ENCODE measurements around the gene COL5A2. TPM values are rescaled to one million over a fixed set of nuclear protein-coding genes. Genes with fewer than 3 reads are reported as not detected.

The COL5A2 gene
- 10 to 100 TPM in 5 of 6 donors, 1 to 10 TPM in 1; 9.0 to 42.7 (median 26.8) TPM for total RNA-seq

GRCh38 chr2:189179570-189179950, at the start of gene COL5A2:
Gene COL5A2, minus strand, starts transcription at chr2:189179761. Its CDS starts 157 bp downstream, at chr2:189179604.
- Histone ChIP-seq H3K27ac (peak within 1 kb of the TSS; percentile 14 to 64 (median 54)), H3K36me3 (no peaks in the 10 kb centered on the region), H3K9me3 (no peaks in the 10 kb centered on the region), H3K27me3 (no peaks in the 10 kb centered on the region), H3K4me3 (peak within 1 kb of the TSS; percentile 28 to 49 (median 38)), H3K4me1 (no peaks in the 10 kb centered on the region)
- WGBS, 2 donors, result 18 to 20% methylated on average over 6 of the region's 6 CpGs
- no peak for TF ChIP-seq EP300 (IDR thresholded peaks at IDR 0.05)
- peak in 1 of 2 donors; percentile 42 for TF ChIP-seq POLR2AphosphoS5 (IDR thresholded peaks at IDR 0.05)
- DNase-seq, result no peak
- peak in 1 of 2 donors; percentile 89 for ATAC-seq (ENCODE audit: low FRiP score in 2 of 2)

GRCh38 chr2:189226017-189226416, 46.5 kb upstream of the COL5A2 start:
- TF ChIP-seq CTCF (IDR thresholded peaks at IDR 0.05) (no peak), POLR2A (IDR thresholded peaks at IDR 0.05) (no peak), EP300 (IDR thresholded peaks at IDR 0.05) (no peak), POLR2AphosphoS5 (IDR thresholded peaks at IDR 0.05) (no peak)
- DNase-seq (no peak), ATAC-seq (ENCODE audit: low FRiP score in 2 of 2) (no peak)
- Histone ChIP-seq H3K4me1 (peaks cover 0 to 6% (median 2%) of the 10 kb centered on the region in 4 donors), H3K27me3 (no peaks in the 10 kb centered on the region), H3K4me3 (no peak overlapping the region), H3K9me3 (no peaks in the 10 kb centered on the region), H3K27ac (no peak overlapping the region), H3K36me3 (no peaks in the 10 kb centered on the region)
- WGBS, 2 donors, result 82 to 90% methylated on average over 1 of the region's 1 CpG

GRCh38 chr2:189225032-189225431, 45.5 kb upstream of the COL5A2 start:
- no peak for ATAC-seq (ENCODE audit: low FRiP score in 2 of 2)
- Histone ChIP-seq H3K4me3 (no peak overlapping the region), H3K27me3 (no peaks in the 10 kb centered on the region), H3K36me3 (no peaks in the 10 kb centered on the region), H3K4me1 (peaks cover 0 to 6% (median 2%) of the 10 kb centered on the region in 4 donors), H3K9me3 (no peaks in the 10 kb centered on the region), H3K27ac (no peak overlapping the region)
- no peak for TF ChIP-seq POLR2A (IDR thresholded peaks at IDR 0.05)
- TF ChIP-seq CTCF (IDR thresholded peaks at IDR 0.05), result no peak
- TF ChIP-seq POLR2AphosphoS5 (IDR thresholded peaks at IDR 0.05), result no peak
- DNase-seq, result no peak
- WGBS, 2 donors, result 81 to 90% methylated on average over 2 of the region's 2 CpGs

- H3K4me3 ChIP-seq, result no peak overlapping the region
- WGBS, 2 donors, result 47 to 50% methylated on average over 4 of the region's 4 CpGs
- no peaks in the 10 kb centered on the region for H3K36me3 ChIP-seq
- H3K27ac ChIP-seq, result no peak overlapping the region
- H3K9me3 ChIP-seq, result no peaks in the 10 kb centered on the region
- H3K4me1 ChIP-seq, result peaks cover 0 to 6% (median 2%) of the 10 kb centered on the region in 4 donors
- H3K27me3 ChIP-seq, result no peaks in the 10 kb centered on the region
- TF ChIP-seq POLR2AphosphoS5 (IDR thresholded peaks at IDR 0.05) (no peak), EP300 (IDR thresholded peaks at IDR 0.05) (no peak)
- peak in 1 of 2 donors; percentile 81 for DNase-seq
- peak; percentile 67 to 71 for ATAC-seq (ENCODE audit: low FRiP score in 2 of 2)
These were observed 43.0 kb upstream of the COL5A2 start for GRCh38 chr2:189222468-189223105.

- Histone ChIP-seq H3K9me3 (no peaks in the 10 kb centered on the region), H3K27ac (no peak overlapping the region), H3K27me3 (no peaks in the 10 kb centered on the region), H3K4me3 (no peak overlapping the region), H3K36me3 (no peaks in the 10 kb centered on the region), H3K4me1 (peaks cover 0 to 6% (median 2%) of the 10 kb centered on the region in 4 donors)
- TF ChIP-seq CTCF (IDR thresholded peaks at IDR 0.05), result no peak
- no peak for TF ChIP-seq EP300 (IDR thresholded peaks at IDR 0.05)
- DNase-seq (no peak), ATAC-seq (ENCODE audit: low FRiP score in 2 of 2) (no peak)
These were observed 42.4 kb upstream of the COL5A2 start for GRCh38 chr2:189221811-189222467.

Data from upper lobe of left lung (tissue), 6 donors.